K562 (cell line): ENCODE measurements around the gene PAX8. TPM values are rescaled to one million over a fixed set of nuclear protein-coding genes. Genes with fewer than 3 reads are reported as not detected.

Experiments used
- ASH1L ChIP-seq: fragments of 450-650 bp; IDR thresholded peaks from 2 replicates; pipeline ENCODE4 v1.6.1; 2018; ENCODE audit warnings: borderline replicate concordance, mild to moderate bottlenecking, low read depth; ENCODE audit not compliant: partially characterized antibody
- CEBPG ChIP-seq, 3 experiments: fragments of 200-800 bp in 1 of 3; sonication (Bioruptor generic) in 1 of 3; sonication (generic) in 1 of 3; formaldehyde crosslinking in 1 of 3; IDR thresholded peaks in 2 of 3; conservative IDR thresholded peaks in 1 of 3; 2 replicates each; pipeline versions ENCODE4 v1.6.1 to v1.8.0; 2016 to 2022; ENCODE audit warnings: missing compliant biosample characterization in 2 of 3, missing genetic modification characterization in 2 of 3, mild to moderate bottlenecking in 1 of 3, missing genetic modification reagents in 1 of 3
- CTBP1 ChIP-seq: fragments of 450-650 bp; IDR thresholded peaks from 2 replicates; pipeline ENCODE4 v1.6.1; 2016; ENCODE audit warnings: borderline replicate concordance
- ESRRA ChIP-seq: fragments of 450-650 bp; IDR thresholded peaks from 2 replicates; pipeline ENCODE4 v1.6.1; 2014; ENCODE audit warnings: low read depth, mild to moderate bottlenecking, moderate library complexity, borderline replicate concordance
- FIP1L1 ChIP-seq: fragments of 200-400 bp; formaldehyde crosslinking; IDR thresholded peaks from 2 replicates; pipeline ENCODE4 v1.6.1; 2018; ENCODE audit warnings: mild to moderate bottlenecking, low read depth, low read length; ENCODE audit not compliant: poor library complexity, severe bottlenecking
- FOXA1 ChIP-seq: fragments of 450-650 bp; IDR thresholded peaks from 2 replicates; pipeline ENCODE4 v1.6.1; 2016; ENCODE audit warnings: mild to moderate bottlenecking, borderline replicate concordance
- GATAD2B ChIP-seq: fragments of 450-650 bp; IDR thresholded peaks from 2 replicates; pipeline ENCODE4 v1.6.1; 2017; ENCODE audit warnings: mild to moderate bottlenecking, borderline replicate concordance
- IRF1 ChIP-seq: sonication (generic); formaldehyde crosslinking; IDR thresholded peaks from 2 replicates; pipeline ENCODE4 v1.8.0; 2022; ENCODE audit warnings: missing genetic modification reagents, mild to moderate bottlenecking, borderline replicate concordance
- NCOA4 ChIP-seq: fragments of 450-650 bp; IDR thresholded peaks from 2 replicates; pipeline ENCODE4 v1.6.1; 2018; ENCODE audit warnings: mild to moderate bottlenecking; ENCODE audit not compliant: partially characterized antibody
- RHOXF2B ChIP-seq: fragments of 250-450 bp; sonication (Bioruptor Pico); conservative IDR thresholded peaks from 2 replicates; pipeline ENCODE4 v1.5.1; 2021
- SRF ChIP-seq, 2 experiments: fragments of 250-450, 450-650 bp in 1 of 2; sonication (Bioruptor Pico) in 1 of 2; sonication (generic) in 1 of 2; formaldehyde crosslinking; IDR thresholded peaks; 2 replicates each; pipeline versions ENCODE4 v1.5.0 to v1.5.1; 2020 to 2022; ENCODE audit warnings: mild to moderate bottlenecking in 1 of 2, missing genetic modification reagents in 1 of 2
- TOE1 ChIP-seq, 2 experiments: fragments of 450-650 bp in 1 of 2; sonication (generic) in 1 of 2; formaldehyde crosslinking in 1 of 2; IDR thresholded peaks; 2 replicates each; pipeline versions ENCODE4 v1.7.1 to v1.8.0; 2016 to 2022; ENCODE audit warnings: borderline replicate concordance in 2 of 2, mild to moderate bottlenecking in 2 of 2, antibody characterized with exemption in 1 of 2, inconsistent platforms in 1 of 2, low read depth in 1 of 2, missing genetic modification reagents in 1 of 2, moderate library complexity in 1 of 2
- UBTF ChIP-seq, 2 experiments: IDR thresholded peaks; 2 replicates each; pipeline ENCODE4 v1.6.1; 2012; ENCODE audit warnings: improper control_type of control experiment in 2 of 2, low read depth in 2 of 2, low read length in 2 of 2, borderline replicate concordance in 1 of 2
- USF1 ChIP-seq: sonication (generic); formaldehyde crosslinking; IDR thresholded peaks from 2 replicates; pipeline ENCODE4 v1.9.0; 2022; ENCODE audit warnings: mild to moderate bottlenecking, missing genetic modification reagents
- ZNF224 ChIP-seq: sonication (generic); formaldehyde crosslinking; IDR thresholded peaks from 2 replicates; pipeline ENCODE4 v1.8.0; 2022; ENCODE audit warnings: mild to moderate bottlenecking, missing genetic modification reagents
- ZNF263 ChIP-seq: sonication (generic); formaldehyde crosslinking; IDR thresholded peaks from 2 replicates; pipeline ENCODE4 v1.8.0; 2022; ENCODE audit warnings: mild to moderate bottlenecking, missing genetic modification reagents, borderline replicate concordance
- ZNF274 ChIP-seq: IDR thresholded peaks from 2 replicates; pipeline ENCODE4 v1.6.1; 2011; ENCODE audit warnings: low read depth, mild to moderate bottlenecking, low read length, moderate library complexity, borderline replicate concordance
- ZNF592 ChIP-seq: fragments of 450-650 bp; IDR thresholded peaks from 2 replicates; pipeline ENCODE4 v1.6.1; 2017; ENCODE audit warnings: antibody characterized with exemption, mild to moderate bottlenecking
- polyA plus RNA-seq, 8 experiments: library from polyadenylated mRNA; depleted of rRNA in 4 of 8; stranded (reverse) in 5 of 8; unstranded in 3 of 8; fragments of >200 nt; fragmentation: Nextera tagmentation in 2 of 8; fragmentation: Illumina TruSeq in 1 of 8; extraction: Ambion mirVana in 2 of 8; extraction: Trizol in 1 of 8; gene quantifications; 2 replicates each; pipeline versions ENCODE4 v1.2.1 to v1.2.3, GENCODE V29; 2011 to 2014; ENCODE audit warnings: inconsistent platforms in 1 of 8, missing spikeins in 1 of 8
- total RNA-seq, 7 experiments: library from RNA; depleted of rRNA in 6 of 7; stranded (reverse); fragments of >200 nt in 6 of 7; fragmentation: Illumina TruSeq in 2 of 7; extraction: Trizol in 2 of 7; gene quantifications; 2 replicates each; pipeline versions ENCODE4 v1.2.1 to v1.2.3, GENCODE V29; 2011 to 2021; ENCODE audit warnings: low replicate concordance in 1 of 7

Gene PAX8
- total and polyA plus RNA-seq, 9 of the 15 experiments (the other 6 are each of a cell fraction or from before 2014, with no cell fraction given), result 0.13 to 2.1 (median 0.51) TPM

DNA sequence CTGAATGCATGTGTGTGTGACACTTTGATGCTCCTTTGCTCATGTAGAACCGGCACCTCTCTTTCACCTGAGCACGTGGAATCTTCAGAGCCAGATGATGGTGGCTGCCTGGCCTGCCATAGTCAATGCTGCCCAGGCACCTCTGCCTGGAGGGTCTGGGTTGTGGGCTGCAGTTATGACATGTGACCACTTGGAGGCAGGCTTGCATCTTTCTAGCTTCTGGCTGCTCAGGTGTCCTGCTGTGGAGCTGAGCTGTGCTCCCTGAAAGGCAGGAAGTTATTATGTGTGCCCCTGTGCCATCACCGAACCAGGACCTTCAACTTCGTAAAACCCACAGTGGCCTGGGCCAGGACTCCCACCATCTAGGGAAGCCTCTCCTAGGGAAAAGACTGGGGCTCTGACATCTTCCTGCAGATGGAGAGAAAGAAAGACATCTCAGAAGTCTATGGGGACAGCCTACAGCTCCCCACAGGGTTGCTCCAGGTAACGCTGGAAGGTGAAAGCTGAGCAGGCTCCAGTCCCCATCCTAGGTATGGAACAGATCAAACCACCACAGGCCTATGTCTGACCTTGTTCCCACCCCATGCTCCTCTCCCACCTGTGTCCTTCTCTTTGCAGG lies 74.7 kb downstream of the PAX8 start (continued):
- TF ChIP-seq CEBPG (CRISPR knock-in tag; IDR thresholded peaks at IDR 0.05) (no peak), CEBPG (tag; conservative IDR thresholded peaks at IDR 0.05 in 1 of 2, IDR thresholded peaks at IDR 0.05 in 1 of 2) (no peak), TOE1 (IDR thresholded peaks at IDR 0.05; ENCODE audit: borderline replicate concordance) (no peak; the same call in 1 of the 2 replicates), TOE1 (CRISPR knock-in tag; IDR thresholded peaks at IDR 0.05; ENCODE audit: borderline replicate concordance, low read depth) (no peak), IRF1 (no peak), RHOXF2B (no peak), FIP1L1 (no peak), UBTF (IDR thresholded peaks at IDR 0.05; ENCODE audit: borderline replicate concordance in 1 of 2, low read depth in 2 of 2, low read length in 2 of 2) (no peak), NCOA4 (no peak), ASH1L (no peak), CTBP1 (peak; percentile 26; the same call in 1 of the 2 replicates), ZNF263 (CRISPR knock-in tag) (peak; percentile 84), SRF (CRISPR knock-in tag; IDR thresholded peaks at IDR 0.05) (no peak), ESRRA (no peak; the same call in 1 of the 2 replicates), FOXA1 (no peak), ZNF224 (CRISPR knock-in tag) (no peak), USF1 (CRISPR knock-in tag) (peak; percentile 63), ZNF592 (no peak), GATAD2B (no peak), ZNF274 (no peak)
